H1 (cell line): ENCODE data around the gene BABAM1.

ENCODE experiments used
- CBX5 ChIP-seq: fragments of 300-800, 300-1000 bp; sonication (generic); IDR thresholded peaks from 2 replicates; pipeline ENCODE4 v1.7.1; 2016; ENCODE audit warnings: antibody characterized with exemption, low read length, low read depth
- CTCF ChIP-seq, 3 experiments: IDR thresholded peaks; 1 replicate in 2 of 3; 2 replicates in 1 of 3; pipeline versions ENCODE4 v1.5.1 to v1.6.1; 2011; ENCODE audit warnings: low read length in 3 of 3, mild to moderate bottlenecking in 3 of 3, inconsistent platforms in 2 of 3, low read depth in 1 of 3, moderate library complexity in 1 of 3; ENCODE audit not compliant: insufficient read depth in 1 of 3; ENCODE audit errors: control extremely low read depth in 1 of 3
- EP300 ChIP-seq, 2 experiments: IDR thresholded peaks; 1 replicate in 1 of 2; 2 replicates in 1 of 2; pipeline ENCODE4 v1.6.1; 2011 to 2012; ENCODE audit warnings: low read depth in 2 of 2, low read length in 2 of 2, mild to moderate bottlenecking in 2 of 2, borderline replicate concordance in 1 of 2, inconsistent platforms in 1 of 2, moderate library complexity in 1 of 2
- GTF2F1 ChIP-seq: IDR thresholded peaks from 2 replicates; pipeline ENCODE4 v1.6.1; 2012; ENCODE audit warnings: low read depth, low read length, improper control_type of control experiment, borderline replicate concordance
- JUN ChIP-seq: IDR thresholded peaks from 2 replicates; pipeline ENCODE4 v1.6.1; 2011; ENCODE audit warnings: low read depth, mild to moderate bottlenecking, improper control_type of control experiment, low read length
- POLR2A ChIP-seq, 2 experiments: IDR thresholded peaks; 1 replicate in 1 of 2; 2 replicates in 1 of 2; pipeline ENCODE4 v1.6.1; 2011; ENCODE audit warnings: low read depth in 2 of 2, low read length in 2 of 2, mild to moderate bottlenecking in 2 of 2; ENCODE audit errors: control extremely low read depth in 1 of 2
- POLR2AphosphoS5 ChIP-seq: IDR thresholded peaks from 2 replicates; pipeline ENCODE4 v1.6.1; 2011; ENCODE audit warnings: low read depth, low read length
- RAD21 ChIP-seq, 2 experiments: IDR thresholded peaks in 1 of 2; conservative IDR thresholded peaks in 1 of 2; 2 replicates each; pipeline ENCODE4 v1.6.1; 2011; ENCODE audit warnings: low read depth in 2 of 2, low read length in 2 of 2, improper control_type of control experiment in 1 of 2, inconsistent platforms in 1 of 2, mild to moderate bottlenecking in 1 of 2, moderate library complexity in 1 of 2
- RFX5 ChIP-seq: IDR thresholded peaks from 2 replicates; pipeline ENCODE4 v1.6.1; 2011; ENCODE audit warnings: low read depth, low read length, improper control_type of control experiment, borderline replicate concordance
- SP1 ChIP-seq: IDR thresholded peaks from 2 replicates; pipeline ENCODE4 v1.6.1; 2011; ENCODE audit warnings: low read depth, low read length
- TAF1 ChIP-seq: IDR thresholded peaks from 2 replicates; pipeline ENCODE4 v1.6.1; 2011; ENCODE audit warnings: mild to moderate bottlenecking, low read depth, low read length
- YY1 ChIP-seq: IDR thresholded peaks from 2 replicates; pipeline ENCODE4 v1.6.1; 2011; ENCODE audit warnings: low read depth, mild to moderate bottlenecking, low read length
- ZNF274 ChIP-seq: IDR thresholded peaks from 2 replicates; pipeline ENCODE4 v1.7.0; 2012; ENCODE audit warnings: low read length, borderline replicate concordance; ENCODE audit errors: extremely low read depth
- TF ChIP-seq, protein P1 (sequence below): IDR thresholded peaks from 2 replicates; pipeline ENCODE4 v1.6.1; 2012; ENCODE audit warnings: low read length, inconsistent platforms

DNA sequence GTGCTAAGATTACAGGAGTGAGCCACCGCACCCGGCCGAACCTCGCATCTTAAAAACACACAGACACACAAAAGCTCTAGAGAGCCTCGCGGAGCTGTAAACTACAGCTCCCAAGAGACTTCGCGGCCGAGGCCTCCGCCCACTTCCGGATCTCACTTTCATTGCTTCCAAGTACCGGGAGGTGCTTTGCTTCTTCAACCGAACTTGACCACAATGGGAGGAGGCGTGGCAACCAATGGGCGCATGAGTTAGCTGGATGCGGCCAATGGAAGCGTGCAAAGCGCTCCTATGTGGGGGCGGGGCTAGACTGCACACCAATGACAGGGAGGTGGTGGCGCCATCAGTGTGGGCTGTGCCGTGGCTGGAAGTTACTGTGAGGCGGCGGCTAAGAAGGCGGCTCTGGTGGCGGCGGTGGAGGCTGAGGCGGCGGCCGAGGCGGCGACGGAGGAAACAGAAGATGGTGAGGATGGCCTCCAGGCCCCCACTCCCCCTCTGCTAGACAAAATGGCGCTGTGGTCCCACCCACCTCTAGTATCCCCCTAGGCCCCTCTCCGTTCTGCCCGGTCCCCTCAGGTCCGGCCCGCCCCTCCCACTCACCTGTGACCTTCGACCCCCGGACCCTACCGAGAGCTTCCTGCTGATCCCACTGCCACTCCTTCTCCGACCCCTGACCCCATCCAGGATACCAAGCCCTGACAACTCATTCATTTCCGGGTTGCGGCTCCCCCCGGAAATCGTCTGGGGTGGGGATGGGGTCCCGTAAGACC lies 42.1 kb downstream of the BABAM1 start, which contains the start of gene DDA1:
- TF ChIP-seq EP300 (IDR thresholded peaks at IDR 0.05; ENCODE audit: borderline replicate concordance in 1 of 2, low read depth in 2 of 2, low read length in 2 of 2) (no peak), POLR2A (IDR thresholded peaks at IDR 0.05; ENCODE audit: control extremely low read depth in 1 of 2, low read depth in 2 of 2, low read length in 2 of 2) (peak in 1 of 2 experiments; percentile 82; a peak in 2 of 3 replicates), POLR2AphosphoS5 (peak; percentile 69; the same call in 1 of the 2 replicates), TAF1 (peak; percentile 57; the same call in 1 of the 2 replicates), CTCF (IDR thresholded peaks at IDR 0.05; ENCODE audit: control extremely low read depth in 1 of 3, insufficient read depth in 1 of 3, low read depth in 1 of 3, low read length in 3 of 3) (no peak), RFX5 (no peak), ZNF274 (no peak), JUN (no peak), RAD21 (IDR thresholded peaks at IDR 0.05 in 1 of 2, conservative IDR thresholded peaks at IDR 0.05 in 1 of 2; ENCODE audit: low read depth in 2 of 2, low read length in 2 of 2) (no peak), YY1 (no peak; the same call in none of the 2 replicates), CBX5 (no peak), SP1 (peak; percentile 100), GTF2F1 (no peak)
- TF ChIP-seq, protein P1, sequence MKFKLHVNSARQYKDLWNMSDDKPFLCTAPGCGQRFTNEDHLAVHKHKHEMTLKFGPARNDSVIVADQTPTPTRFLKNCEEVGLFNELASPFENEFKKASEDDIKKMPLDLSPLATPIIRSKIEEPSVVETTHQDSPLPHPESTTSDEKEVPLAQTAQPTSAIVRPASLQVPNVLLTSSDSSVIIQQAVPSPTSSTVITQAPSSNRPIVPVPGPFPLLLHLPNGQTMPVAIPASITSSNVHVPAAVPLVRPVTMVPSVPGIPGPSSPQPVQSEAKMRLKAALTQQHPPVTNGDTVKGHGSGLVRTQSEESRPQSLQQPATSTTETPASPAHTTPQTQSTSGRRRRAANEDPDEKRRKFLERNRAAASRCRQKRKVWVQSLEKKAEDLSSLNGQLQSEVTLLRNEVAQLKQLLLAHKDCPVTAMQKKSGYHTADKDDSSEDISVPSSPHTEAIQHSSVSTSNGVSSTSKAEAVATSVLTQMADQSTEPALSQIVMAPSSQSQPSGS = no peak
